ENCODE measurements around the gene TRIM54.
A peak's percentile ranks its signal among the peaks of the same experiment; 100 is the strongest.

Gene TRIM54

GRCh38 chr2:27249891-27250651 is 32.2 kb upstream of the TRIM54 start:
- TF ChIP-seq TARDBP (IDR thresholded peaks at IDR 0.05) (no peak), L3MBTL2 (conservative IDR thresholded peaks at IDR 0.05) (peak; percentile 67)
- POLR2A ChIA-PET, result interaction anchor here (1.0 to 2.2 kb wide), 4 partner anchors 16 to 34 kb away, joined by 3 to 7 read pairs (median 4); partner anchors contain the start of gene TRIM54
- peak; percentile 82 for DNase-seq (ENCODE audit: extremely low spot score)
- CTCF ChIA-PET, result interaction anchor here (0.8 to 2.6 kb wide), 8 partner anchors 14 to 52 kb away, joined by 3 to 10 read pairs (median 6); partner anchors contain the start of gene TRIM54

GRCh38 chr2:27250652-27251379 is 31.4 kb upstream of the TRIM54 start:
- no peak for DNase-seq (ENCODE audit: extremely low spot score)
- ChIA-PET CTCF (interaction anchor here (0.8 to 2.3 kb wide), 5 partner anchors 14 to 52 kb away, joined by 3 to 10 read pairs (median 6); no protein-coding TSS in a partner anchor), POLR2A (interaction anchor here (1.0 to 1.4 kb wide), 3 partner anchors 9 to 33 kb away, joined by 3 to 4 read pairs (median 4); partner anchors contain the start of gene TRIM54)
- TF ChIP-seq CTBP1 (IDR thresholded peaks at IDR 0.05; ENCODE audit: borderline replicate concordance) (no peak), PKNOX1 (IDR thresholded peaks at IDR 0.05) (no peak), FOXA1 (IDR thresholded peaks at IDR 0.05) (no peak), ELF4 (IDR thresholded peaks at IDR 0.05) (no peak), LEF1 (IDR thresholded peaks at IDR 0.05; ENCODE audit: borderline replicate concordance) (no peak), ARNT (IDR thresholded peaks at IDR 0.05) (no peak), FOXK2 (IDR thresholded peaks at IDR 0.05) (no peak), NFRKB (IDR thresholded peaks at IDR 0.05) (no peak), SP1 (IDR thresholded peaks at IDR 0.05) (no peak), SUZ12 (IDR thresholded peaks at IDR 0.05) (no peak), HDGF (IDR thresholded peaks at IDR 0.05; ENCODE audit: borderline replicate concordance) (no peak), ZNF384 (IDR thresholded peaks at IDR 0.05) (no peak), BHLHE40 (IDR thresholded peaks at IDR 0.05; ENCODE audit: borderline replicate concordance) (no peak), FOXM1 (IDR thresholded peaks at IDR 0.05; ENCODE audit: borderline replicate concordance) (no peak), TARDBP (IDR thresholded peaks at IDR 0.05) (no peak), L3MBTL2 (conservative IDR thresholded peaks at IDR 0.05) (no peak)

- TF ChIP-seq BHLHE40 (IDR thresholded peaks at IDR 0.05; ENCODE audit: borderline replicate concordance) (no peak), ZNF384 (IDR thresholded peaks at IDR 0.05) (no peak), SP1 (IDR thresholded peaks at IDR 0.05) (no peak), SUZ12 (IDR thresholded peaks at IDR 0.05) (no peak), CTBP1 (IDR thresholded peaks at IDR 0.05; ENCODE audit: borderline replicate concordance) (no peak), NFRKB (IDR thresholded peaks at IDR 0.05) (no peak), PKNOX1 (IDR thresholded peaks at IDR 0.05) (no peak), FOXA1 (IDR thresholded peaks at IDR 0.05) (no peak)
- CTCF ChIA-PET, result interaction anchor here (1.1 to 2.3 kb wide), 4 partner anchors 13 to 51 kb away, joined by 3 to 10 read pairs (median 6); no protein-coding TSS in a partner anchor
- no peak for DNase-seq (ENCODE audit: extremely low spot score)
- POLR2A ChIA-PET, result interaction anchor here (1.3 to 1.4 kb wide), 2 partner anchors 10 to 31 kb away, joined by 4 read pairs; partner anchors contain the start of gene TRIM54
Observed at GRCh38 chr2:27251766-27252165, 30.5 kb upstream of the TRIM54 start.

- ChIA-PET CTCF (no interaction called here), POLR2A (no interaction called here)
- TF ChIP-seq ZNF384 (IDR thresholded peaks at IDR 0.05) (no peak), NFRKB (IDR thresholded peaks at IDR 0.05) (no peak), SP1 (IDR thresholded peaks at IDR 0.05) (no peak), LEF1 (IDR thresholded peaks at IDR 0.05; ENCODE audit: borderline replicate concordance) (no peak), PKNOX1 (IDR thresholded peaks at IDR 0.05) (no peak), FOXK2 (IDR thresholded peaks at IDR 0.05) (no peak), HDGF (IDR thresholded peaks at IDR 0.05; ENCODE audit: borderline replicate concordance) (no peak), ELF4 (IDR thresholded peaks at IDR 0.05) (no peak)
- no peak for DNase-seq (ENCODE audit: extremely low spot score)
Observed at GRCh38 chr2:27255187-27255586, 27.0 kb upstream of the TRIM54 start.

GRCh38 chr2:27255660-27256059 is 26.6 kb upstream of the TRIM54 start:
- DNase-seq (ENCODE audit: extremely low spot score), result no peak
- TF ChIP-seq ARNT (IDR thresholded peaks at IDR 0.05) (no peak), FOXA1 (IDR thresholded peaks at IDR 0.05) (no peak), SUZ12 (IDR thresholded peaks at IDR 0.05) (no peak), LEF1 (IDR thresholded peaks at IDR 0.05; ENCODE audit: borderline replicate concordance) (no peak), FOXK2 (IDR thresholded peaks at IDR 0.05) (no peak), BHLHE40 (IDR thresholded peaks at IDR 0.05; ENCODE audit: borderline replicate concordance) (no peak), PKNOX1 (IDR thresholded peaks at IDR 0.05) (no peak), ZNF384 (IDR thresholded peaks at IDR 0.05) (no peak), TARDBP (IDR thresholded peaks at IDR 0.05) (no peak), ELF4 (IDR thresholded peaks at IDR 0.05) (no peak), NFRKB (IDR thresholded peaks at IDR 0.05) (no peak), CTBP1 (IDR thresholded peaks at IDR 0.05; ENCODE audit: borderline replicate concordance) (no peak), L3MBTL2 (conservative IDR thresholded peaks at IDR 0.05) (no peak), HDGF (IDR thresholded peaks at IDR 0.05; ENCODE audit: borderline replicate concordance) (no peak), SP1 (IDR thresholded peaks at IDR 0.05) (no peak), FOXM1 (IDR thresholded peaks at IDR 0.05; ENCODE audit: borderline replicate concordance) (no peak)
- ChIA-PET CTCF (no interaction called here), POLR2A (no interaction called here)

All from HEK293T (cell line).